GM21381 (cell line): ENCODE measurements around the gene EXT2.

Experiments
- ATAC-seq: cut with Tn5 transposase; IDR thresholded peaks from one replicate; pipeline ENCODE4 v1.9.1; 2021; ENCODE audit warnings: mild to moderate bottlenecking, moderate library complexity; ENCODE audit not compliant: unreplicated experiment

The EXT2 gene

GRCh38 chr11:44263738-44264437, 168.4 kb downstream of the EXT2 start:
- ATAC-seq, result no peak

DNA sequence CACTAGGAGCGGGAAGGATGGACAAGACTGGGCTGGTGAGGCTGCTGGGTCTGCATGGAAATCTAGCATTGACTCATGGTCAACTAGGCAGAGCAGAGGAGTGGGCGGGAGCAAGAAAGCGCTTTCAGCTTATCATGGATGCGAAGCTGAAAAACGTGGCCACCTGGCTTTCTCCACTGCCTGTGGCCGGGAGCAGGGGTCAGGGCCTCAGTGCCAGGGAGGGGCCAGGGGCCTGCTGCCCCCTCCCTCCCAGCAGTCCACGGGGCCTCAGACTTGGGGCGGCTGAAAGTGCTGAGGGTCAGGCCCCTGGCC, 168.9 kb downstream of the EXT2 start:
- ATAC-seq, result no peak

DNA sequence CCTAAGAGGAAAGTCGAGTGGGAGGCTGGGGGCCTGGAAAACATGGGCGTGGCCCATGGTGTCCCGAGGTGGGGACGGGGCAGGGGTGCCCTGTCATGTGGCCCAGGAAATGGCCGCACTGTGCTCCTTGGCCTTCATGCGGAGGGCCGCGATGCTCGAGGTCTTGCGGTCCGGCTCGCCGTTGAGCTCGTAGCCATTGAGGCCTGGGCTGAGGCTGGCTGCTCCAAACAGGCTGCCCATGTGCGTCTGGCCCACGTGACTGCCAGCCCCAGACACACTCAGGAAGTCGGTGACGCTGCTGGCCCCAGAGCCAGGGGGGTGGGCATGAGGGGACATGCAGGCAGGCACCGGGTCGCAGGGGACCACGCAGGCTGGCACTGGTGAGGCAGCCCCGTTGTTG, 169.3 kb downstream of the EXT2 start:
- ATAC-seq, result no peak

- ATAC-seq, result no peak
Observed at GRCh38 chr11:44266056-44266780, 170.7 kb downstream of the EXT2 start.

GRCh38 chr11:44267006-44267749, 171.7 kb downstream of the EXT2 start:
- ATAC-seq, result no peak

DNA sequence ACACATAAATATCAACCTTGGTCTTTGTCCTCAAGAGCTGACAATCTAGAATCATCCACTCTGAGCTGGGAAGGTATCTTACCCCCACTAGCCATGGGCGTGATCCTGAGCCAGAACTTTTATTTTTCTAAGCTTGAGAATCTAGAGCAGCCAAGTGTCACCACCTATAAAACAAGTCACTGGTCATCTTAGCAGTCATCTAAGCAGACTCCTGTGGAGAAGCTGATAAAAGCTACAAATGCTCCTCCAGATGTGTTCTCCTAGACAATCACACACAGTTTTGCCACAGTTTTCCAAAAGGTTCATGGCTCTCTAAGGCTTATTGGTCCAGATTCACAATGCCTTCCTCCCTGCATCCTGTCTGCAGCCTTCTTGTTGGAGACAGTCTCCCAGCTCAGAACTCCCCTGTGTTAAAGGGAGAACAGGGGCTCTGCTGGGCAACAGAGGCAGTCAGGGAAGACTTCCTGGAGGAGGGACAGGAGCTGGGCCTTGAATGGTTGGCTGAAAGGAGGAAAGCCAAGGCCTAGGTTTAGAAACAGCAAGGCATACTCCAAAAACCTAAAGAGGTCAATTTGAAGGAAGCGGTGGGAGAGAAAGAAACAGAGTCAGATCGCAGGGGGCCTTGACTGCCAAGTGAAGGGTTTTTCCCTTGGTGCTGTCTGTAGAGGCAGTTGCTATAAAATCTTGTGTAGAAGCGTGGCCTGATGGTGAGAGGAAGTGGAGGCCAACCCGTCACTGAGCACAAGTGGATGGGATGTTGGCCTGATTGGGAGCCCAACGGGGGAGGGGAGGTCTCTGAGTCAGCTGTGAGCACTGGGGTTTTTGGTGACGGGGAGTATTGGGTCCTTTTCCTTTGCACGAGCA, 172.5 kb downstream of the EXT2 start:
- ATAC-seq, result no peak

- no peak for ATAC-seq
Observed at GRCh38 chr11:44268614-44269080, 173.2 kb downstream of the EXT2 start.

DNA sequence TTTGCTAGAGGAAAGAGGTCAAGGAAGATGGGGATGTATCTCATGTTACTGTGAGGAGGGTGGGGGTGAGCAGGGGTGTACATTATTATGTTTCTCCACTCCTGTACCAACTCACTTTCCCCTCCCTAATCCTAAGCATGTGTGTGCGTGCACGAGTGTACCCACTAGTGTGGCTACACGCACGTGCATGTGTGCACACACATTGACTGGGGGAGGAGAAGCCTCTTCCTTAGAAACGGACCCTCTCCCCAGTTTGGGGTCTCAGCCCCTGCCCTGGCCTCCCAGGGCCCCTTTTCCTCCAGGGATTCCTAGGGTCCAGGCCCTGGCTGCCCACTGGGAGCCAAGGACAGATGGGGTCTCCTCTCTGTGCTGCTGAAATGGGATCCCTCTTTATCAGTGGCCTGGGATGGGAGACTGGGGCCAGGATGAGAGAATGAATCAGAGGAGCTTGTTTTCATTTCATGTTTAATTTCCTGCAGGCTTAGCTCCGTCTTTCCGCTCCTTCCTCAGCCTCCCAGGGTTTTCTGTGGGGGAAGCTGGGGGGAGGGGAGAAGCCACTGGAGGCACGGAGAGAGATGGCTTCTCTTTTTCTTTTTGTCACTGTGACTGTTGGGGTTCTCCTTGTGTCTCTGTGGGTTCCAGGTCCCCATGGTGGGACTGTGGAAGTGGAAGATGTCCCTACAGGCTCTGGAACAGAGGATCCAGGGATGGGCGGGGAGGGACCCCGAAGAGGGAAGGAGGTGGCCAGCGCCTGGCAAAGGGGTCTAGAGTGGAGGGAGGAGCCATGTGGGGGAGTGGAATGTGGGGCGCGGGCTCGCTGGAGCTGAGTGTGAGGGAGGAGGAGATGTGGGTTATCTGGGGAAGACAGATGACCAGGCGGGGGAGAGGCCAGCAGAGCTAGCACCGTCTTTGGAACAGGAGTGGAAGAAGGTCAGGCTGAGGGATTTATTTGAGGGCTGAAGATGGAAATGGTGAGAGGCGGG, 174.2 kb downstream of the EXT2 start:
- ATAC-seq, result no peak

DNA sequence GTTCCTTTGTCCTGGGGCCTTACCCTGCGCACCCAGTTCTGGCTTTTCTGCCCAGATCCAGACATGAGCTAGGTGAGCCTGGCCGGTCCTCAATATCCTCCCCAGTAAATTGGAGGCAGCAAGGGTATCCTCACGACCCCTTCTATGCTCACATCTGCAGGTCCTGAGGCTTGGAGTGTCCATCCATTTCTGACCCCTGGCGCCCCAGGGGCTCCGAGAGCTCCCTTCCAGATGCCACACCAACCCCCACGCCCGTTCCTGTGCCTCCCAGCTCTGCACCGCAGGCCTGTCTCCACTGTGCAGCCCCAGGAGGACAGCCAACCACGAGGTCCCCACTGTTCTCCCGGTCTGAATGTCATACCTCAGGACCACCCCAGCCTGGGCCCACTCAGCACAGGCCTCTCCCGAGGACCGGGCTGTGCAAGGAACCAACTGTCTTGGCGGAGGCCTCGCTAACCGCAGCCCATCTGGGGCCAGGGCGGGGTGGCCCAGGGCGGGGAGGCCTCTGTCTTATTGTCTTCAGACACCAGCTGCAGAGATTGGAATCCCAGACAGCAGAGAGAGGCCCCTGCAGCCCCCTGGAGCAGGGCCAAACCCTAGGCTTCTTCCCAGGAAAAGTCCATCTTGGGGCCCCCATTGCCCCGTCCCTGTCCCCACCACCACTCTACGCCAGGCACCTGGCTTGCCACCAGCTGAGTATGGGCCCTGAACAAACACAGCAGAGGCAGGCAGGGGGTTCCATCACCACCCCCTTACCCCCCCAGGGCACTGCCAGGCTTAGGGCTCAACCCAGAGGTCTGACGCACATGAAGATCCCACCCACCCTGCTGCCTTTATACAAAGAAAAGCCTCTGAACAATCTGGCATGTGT, 175.2 kb downstream of the EXT2 start:
- ATAC-seq, result no peak

DNA sequence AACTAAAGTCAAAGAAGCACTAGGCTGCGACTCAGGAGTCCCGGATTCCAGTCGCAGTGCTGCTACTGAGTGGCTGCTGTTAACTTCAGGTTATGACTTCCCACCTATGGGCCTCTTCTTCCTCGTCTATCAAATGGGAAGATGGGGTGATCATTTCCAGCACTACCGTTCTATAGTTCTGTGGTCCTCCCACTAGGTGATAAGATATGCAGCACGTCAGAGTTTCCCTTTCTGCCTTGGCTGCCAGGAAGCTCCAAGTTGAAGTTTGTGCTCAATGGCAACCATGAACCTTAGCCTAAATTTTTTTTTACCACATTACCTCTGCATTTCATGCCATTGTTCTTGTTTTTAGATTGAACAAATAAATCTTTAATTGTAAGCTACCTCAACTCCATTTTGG, 175.8 kb downstream of the EXT2 start:
- no peak for ATAC-seq

DNA sequence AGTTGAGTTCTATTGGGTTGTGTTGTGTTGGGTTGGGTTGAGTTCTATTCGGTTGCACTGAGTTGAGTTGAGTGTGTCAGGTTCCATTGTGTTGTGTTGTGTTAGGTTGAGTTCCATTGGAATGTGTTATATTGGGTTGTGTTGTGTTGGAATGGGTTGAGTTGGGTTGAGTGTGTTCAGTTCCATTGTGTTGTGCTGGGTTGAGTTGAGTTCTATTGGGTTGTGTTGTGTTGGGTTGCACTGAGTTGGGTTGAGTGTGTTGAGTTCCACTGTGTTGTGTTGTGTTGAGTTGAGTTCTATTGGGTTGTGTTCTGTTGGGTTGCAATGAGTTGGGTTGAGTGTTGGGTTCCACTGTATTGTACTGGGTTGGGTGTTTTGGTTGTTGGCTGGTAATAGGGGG, 178.9 kb downstream of the EXT2 start:
- ATAC-seq, result no peak

DNA sequence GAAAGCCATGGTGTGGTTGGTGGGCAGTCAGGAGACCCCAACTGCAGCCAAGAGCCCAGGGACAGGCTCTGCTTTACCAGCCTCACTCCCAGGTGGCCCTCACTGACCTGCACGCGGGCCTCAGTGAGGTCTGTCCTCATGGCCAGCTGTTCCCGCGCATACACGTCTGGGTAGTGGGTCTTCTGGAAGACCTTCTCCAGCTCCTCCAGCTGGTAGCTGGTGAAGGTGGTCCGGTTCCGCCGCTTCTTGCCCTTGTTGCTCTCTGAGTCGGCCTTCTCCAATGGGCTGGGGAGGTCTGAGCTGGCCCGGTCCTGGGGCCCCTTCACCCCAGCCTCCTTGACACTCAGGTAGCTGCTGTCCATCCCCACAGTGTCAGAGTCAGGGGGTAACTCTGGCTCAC, 179.8 kb downstream of the EXT2 start:
- ATAC-seq, result no peak

GRCh38 chr11:44275961-44276550, 180.6 kb downstream of the EXT2 start:
- no peak for ATAC-seq

- no peak for ATAC-seq
Observed at GRCh38 chr11:44277196-44278090, 182.0 kb downstream of the EXT2 start.

GRCh38 chr11:44279483-44279882, 184.0 kb downstream of the EXT2 start:
- no peak for ATAC-seq

DNA sequence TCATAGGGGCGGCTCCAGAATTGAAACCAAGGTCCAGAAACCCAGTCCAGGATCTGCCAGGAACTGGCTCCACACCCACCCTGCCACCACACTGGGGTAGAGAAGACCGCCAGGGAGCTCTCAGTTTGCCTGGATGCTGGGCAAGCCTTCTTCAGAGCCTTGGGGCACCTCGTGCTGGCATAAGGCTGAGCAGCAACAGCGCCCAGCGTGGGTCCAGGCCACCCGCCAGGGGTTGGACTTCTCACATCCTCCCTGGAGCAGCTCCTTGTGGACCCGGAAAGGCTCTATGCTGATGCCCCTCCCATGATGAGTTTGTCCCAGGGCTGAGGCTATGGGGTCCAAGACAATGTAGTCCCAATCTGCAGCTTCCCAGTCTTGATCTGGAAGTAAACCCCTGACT, 184.8 kb downstream of the EXT2 start:
- ATAC-seq, result no peak

DNA sequence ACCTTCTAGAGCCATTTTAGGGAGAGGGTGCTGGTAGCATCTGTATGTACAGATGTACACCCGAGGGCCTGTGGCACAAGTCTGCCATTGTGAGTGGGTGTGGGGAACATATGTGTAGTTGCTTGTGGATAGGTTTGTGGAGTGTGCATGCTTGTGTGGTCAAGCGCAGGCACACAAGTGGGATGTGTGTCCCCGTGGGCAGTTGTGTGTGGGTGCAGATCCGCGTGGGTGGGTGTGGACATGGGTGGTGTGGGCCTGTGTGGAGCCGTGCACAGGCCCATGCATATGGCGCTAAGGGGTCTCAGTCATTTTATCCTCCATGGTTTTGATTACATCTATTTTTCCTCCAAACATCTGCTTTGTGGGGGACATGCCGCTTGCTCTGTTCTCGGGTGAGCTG, 185.7 kb downstream of the EXT2 start:
- ATAC-seq, result no peak

GRCh38 chr11:44282620-44283019, 187.1 kb downstream of the EXT2 start:
- ATAC-seq, result no peak
